HG03175 (cell line): ENCODE measurements around the gene SLC34A3.
A peak's percentile ranks its signal among the peaks of the same experiment; 100 is the strongest.

ENCODE experiments used
- ATAC-seq: cut with Tn5 transposase; IDR thresholded peaks from one replicate; pipeline ENCODE4 v1.9.1; 2021; ENCODE audit warnings: mild to moderate bottlenecking, moderate library complexity; ENCODE audit not compliant: unreplicated experiment

Gene SLC34A3

GRCh38 chr9:137195525-137196220 is 35.0 kb upstream of the SLC34A3 start:
- no peak for ATAC-seq

GRCh38 chr9:137198051-137198901 is 32.4 kb upstream of the SLC34A3 start:
- no peak for ATAC-seq

- ATAC-seq = no peak
Measured at GRCh38 chr9:137198902-137199283, 31.8 kb upstream of the SLC34A3 start.

- ATAC-seq = no peak
Measured at GRCh38 chr9:137199411-137200121, 31.1 kb upstream of the SLC34A3 start.

GRCh38 chr9:137200311-137201204 is 30.1 kb upstream of the SLC34A3 start, which contains the start of gene TPRN:
TSS of gene TPRN (minus strand) at chr9:137200741. CDS start at chr9:137200711, 30 bp downstream.
- ATAC-seq = peak; percentile 87

GRCh38 chr9:137201205-137201868 is 29.4 kb upstream of the SLC34A3 start:
- no peak for ATAC-seq

- no peak for ATAC-seq
Measured at GRCh38 chr9:137202966-137203365, 27.7 kb upstream of the SLC34A3 start.

GRCh38 chr9:137204731-137205125 is 26.0 kb upstream of the SLC34A3 start:
- ATAC-seq = no peak

- peak; percentile 52 for ATAC-seq
Measured at GRCh38 chr9:137205126-137206069, 25.3 kb upstream of the SLC34A3 start, which contains the start of the genes NDOR1 and TMEM203. TSS of gene NDOR1 (plus strand) at chr9:137205700. CDS start at chr9:137205778, 78 bp downstream. TSS of gene TMEM203 (minus strand) at chr9:137205648. CDS start at chr9:137205414, 234 bp downstream.

- no peak for ATAC-seq
Measured at GRCh38 chr9:137206602-137207001, 24.1 kb upstream of the SLC34A3 start.

- ATAC-seq = no peak
Measured at GRCh38 chr9:137211532-137211931, 19.2 kb upstream of the SLC34A3 start.

GRCh38 chr9:137212520-137212919 is 18.2 kb upstream of the SLC34A3 start:
- no peak for ATAC-seq

- ATAC-seq = no peak
Measured at GRCh38 chr9:137213160-137214060, 17.3 kb upstream of the SLC34A3 start.

- ATAC-seq = no peak
Measured at GRCh38 chr9:137214620-137215019, 16.1 kb upstream of the SLC34A3 start.

GRCh38 chr9:137215196-137215986 is 15.3 kb upstream of the SLC34A3 start:
- no peak for ATAC-seq

GRCh38 chr9:137216188-137216965 is 14.3 kb upstream of the SLC34A3 start:
- ATAC-seq = no peak
